GM21515 (cell line): ENCODE measurements around the gene LRP10.

Source experiments
- ATAC-seq: cut with Tn5 transposase; IDR thresholded peaks from one replicate; pipeline ENCODE4 v1.9.1; 2021; ENCODE audit not compliant: unreplicated experiment

LRP10 gene

GRCh38 chr14:22884738-22885523 is 13.4 kb downstream of the LRP10 start:
- no peak for ATAC-seq

- no peak for ATAC-seq
Observed at GRCh38 chr14:22885975-22886374, 14.4 kb downstream of the LRP10 start.

- peak; percentile 36 for ATAC-seq
Observed at GRCh38 chr14:22886500-22887259, 15.1 kb downstream of the LRP10 start.

GRCh38 chr14:22887260-22887989 is 15.9 kb downstream of the LRP10 start:
- peak; percentile 39 for ATAC-seq

- peak; percentile 47 for ATAC-seq
Observed at GRCh38 chr14:22887990-22888378, 16.4 kb downstream of the LRP10 start.

GRCh38 chr14:22888662-22889061 is 17.1 kb downstream of the LRP10 start:
- no peak for ATAC-seq

GRCh38 chr14:22890416-22890815 is 18.9 kb downstream of the LRP10 start:
- no peak for ATAC-seq

GRCh38 chr14:22892488-22892887 is 20.9 kb downstream of the LRP10 start:
- no peak for ATAC-seq

GRCh38 chr14:22893706-22894105 is 22.2 kb downstream of the LRP10 start:
- no peak for ATAC-seq

GRCh38 chr14:22895402-22895801 is 23.9 kb downstream of the LRP10 start:
- no peak for ATAC-seq

GRCh38 chr14:22896356-22896755 is 24.8 kb downstream of the LRP10 start:
- ATAC-seq, result no peak

- ATAC-seq, result no peak
Observed at GRCh38 chr14:22896760-22897159, 25.2 kb downstream of the LRP10 start.

GRCh38 chr14:22897357-22897756 is 25.8 kb downstream of the LRP10 start:
- no peak for ATAC-seq

GRCh38 chr14:22898302-22899090 is 27.0 kb downstream of the LRP10 start:
- no peak for ATAC-seq

GRCh38 chr14:22900081-22900799 is 28.7 kb downstream of the LRP10 start:
- no peak for ATAC-seq

- no peak for ATAC-seq
Observed at GRCh38 chr14:22901799-22902198, 30.3 kb downstream of the LRP10 start.

GRCh38 chr14:22903742-22904087 is 32.2 kb downstream of the LRP10 start:
- ATAC-seq, result no peak

GRCh38 chr14:22905627-22906026 is 34.1 kb downstream of the LRP10 start:
- ATAC-seq, result no peak

GRCh38 chr14:22906073-22906472 is 34.5 kb downstream of the LRP10 start:
- ATAC-seq, result no peak

- ATAC-seq, result no peak
Observed at GRCh38 chr14:22907429-22907828, 35.9 kb downstream of the LRP10 start.
